Heart left ventricle (tissue), 16 donors: ENCODE results near the gene ACADM. TPM values are rescaled to one million over a fixed set of nuclear protein-coding genes. Genes with fewer than 3 reads are reported as not detected.
A peak's percentile ranks its signal among the peaks of the same experiment; 100 is the strongest.

Experiments used
- ATAC-seq, 4 donors: fragments of 200-7000 bp; cut with Tn5 transposase; one replicate each; pipeline ENCODE4 v1.9.1; 2020 to 2022; ENCODE audit warnings: moderate library complexity in 4 of 4, mild to moderate bottlenecking in 3 of 4, moderate number of reproducible peaks in 1 of 4
- DNase-seq, 5 donors: peaks; one replicate each; pipeline ENCODE4 v3.0.0-alpha.2; 2020
- H3K27ac ChIP-seq, 12 donors: fragments of 200-600 bp; sonication (generic) in 4 of 12; one replicate each; pipeline versions ENCODE4 v1.5.0 to v1.8.0; 2016 to 2022; ENCODE audit warnings: mild to moderate bottlenecking in 2 of 12
- H3K27me3 ChIP-seq, 9 donors: fragments of 200-600 bp; sonication (generic) in 2 of 9; one replicate each; pipeline versions ENCODE4 v1.5.1 to v1.8.0; 2016 to 2022; ENCODE audit warnings: mild to moderate bottlenecking in 3 of 9
- H3K36me3 ChIP-seq, 9 donors: fragments of 200-600 bp; sonication (generic) in 2 of 9; one replicate each; pipeline versions ENCODE4 v1.5.0 to v1.8.0; 2018 to 2022; ENCODE audit warnings: mild to moderate bottlenecking in 2 of 9
- H3K4me1 ChIP-seq, 12 donors: fragments of 200-600 bp; sonication (generic) in 4 of 12; one replicate each; pipeline versions ENCODE4 v1.5.0 to v1.8.0; 2016 to 2022; ENCODE audit warnings: mild to moderate bottlenecking in 3 of 12
- H3K4me3 ChIP-seq, 12 donors: fragments of 200-600 bp; sonication (generic) in 4 of 12; one replicate each; pipeline versions ENCODE4 v1.5.0 to v1.8.0; 2017 to 2022; ENCODE audit warnings: mild to moderate bottlenecking in 9 of 12, moderate library complexity in 4 of 12
- H3K9me3 ChIP-seq, 12 donors: fragments of 200-600 bp; sonication (generic) in 4 of 12; one replicate each; pipeline versions ENCODE4 v1.5.0 to v1.8.0; 2016 to 2022; ENCODE audit warnings: mild to moderate bottlenecking in 1 of 12
- POLR2A ChIP-seq, 2 donors: fragments of 450-650 bp; IDR thresholded peaks; one replicate each; pipeline ENCODE4 v1.6.1; 2017; ENCODE audit warnings: antibody characterized with exemption in 2 of 2, mild to moderate bottlenecking in 2 of 2, moderate library complexity in 2 of 2
- WGBS, 4 donors: extraction: QIAGEN DNeasy Blood & Tissue Kit in 2 of 4; methylation state at CpG; one replicate each; pipeline versions ENCODE4 v1.1.5 to v1.1.7; 2013 to 2018; 5-methylcytosine and 5-hydroxymethylcytosine counted together
- intact Hi-C, 10 donors: fragments of 100-400 bp; cut with DNase I; formaldehyde crosslinking; loops; one replicate each; pipeline versions ENCODE4 v1.11.1 to v1.14.2; 2022
- polyA plus RNA-seq, 2 donors: library from polyadenylated mRNA; stranded (reverse); fragments of 200-250 nt; gene quantifications; one replicate each; pipeline ENCODE4 v1.2.3, GENCODE V29; 2013
- total RNA-seq, 9 donors: library from RNA; depleted of rRNA in 2 of 9; stranded (reverse); fragments of >200 nt in 2 of 9; fragmentation: NEBNext Ultra II Directional in 3 of 9; extraction: Animal tissue kit (Norgen Biotek cat#: 25700) in 3 of 9; gene quantifications; one replicate each; pipeline versions ENCODE4 v1.1.0 to v1.2.4, GENCODE V29; 2016 to 2023
- TF ChIP-seq, protein P1 (sequence below), 12 donors: fragments of 200-600 bp; sonication (generic) in 4 of 12; IDR thresholded peaks; one replicate each; pipeline versions ENCODE4 v1.5.0 to v1.8.0; 2018 to 2022; ENCODE audit warnings: antibody characterized with exemption in 12 of 12, mild to moderate bottlenecking in 5 of 12
- donor health status: ischemic (EF 13 %, LVEDD 7.1; RV severe dilation, severe dysfunction).
- donor health status: healthy with polysubstance abuse.
- donor health status: DM: no; HTN: yes; CAD: no.
- donor health status: DM: no; HTN: no; CAD: no.
- donor health status: ischemic (EF 25% LVEDD 6.9; RV normal size, moderate dysfunction).
- donor health status: ischemic (EF 25% LVEDD 5.7; RV mildly dilated, moderate dysfunction).
- donor health status: healthy.
- donor health status: DM: yes; HTN: yes; CAD: no.
- donor health status: ischemic (EF 35%, LVEDD 5.7; RV mildly dilated, moderate dysfunction).
- donor health status: nonischemic (EF 11% LVEDD 7.7; RV severe dilation, severe dysfunction).
- donor health status: DM: yes; HTN: yes; CAD: no.
- donor health status: PGD.
- donor health status: ischemic (EF 29% LVEDD 5.4; RV normal size, mild dysfunction).
- donor health status: nonischemic (EF 23%, LVEDD 6.1; RV moderate dilation, normal function).

Gene ACADM
- total and polyA plus RNA-seq, 11 donors: 45.4 to 371 (median 212) TPM

DNA sequence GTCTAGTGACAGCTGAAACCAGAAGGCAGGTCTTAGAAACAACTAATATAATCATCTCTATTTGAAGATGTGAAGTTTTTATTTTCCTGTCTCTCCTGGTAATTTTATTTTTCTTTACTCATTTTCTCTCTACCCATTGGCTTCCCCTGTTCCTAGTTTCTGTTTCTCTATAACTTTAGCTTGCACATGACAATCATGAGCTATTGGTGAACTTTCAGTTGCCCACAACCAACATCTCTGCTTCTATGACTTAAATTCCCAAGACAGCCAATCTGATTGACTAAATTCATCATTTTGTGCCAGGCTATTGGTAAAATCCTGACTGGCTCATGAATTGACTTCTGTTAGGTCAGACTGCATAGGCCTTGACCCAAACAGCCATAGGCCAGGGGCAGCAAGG lies 13.7 kb upstream of the ACADM start:
- no peaks in the 10 kb centered on the region for H3K9me3 ChIP-seq
- intact Hi-C loops: no loop called here
- no peaks in the 10 kb centered on the region for H3K36me3 ChIP-seq
- ATAC-seq (no peak), DNase-seq (no peak)
- H3K4me1 ChIP-seq: peaks cover 0 to 14% (median 0%) of the 10 kb centered on the region in 12 donors
- no peak overlapping the region for H3K4me3 ChIP-seq
- H3K27me3 ChIP-seq: no peaks in the 10 kb centered on the region
- TF ChIP-seq, protein P1, sequence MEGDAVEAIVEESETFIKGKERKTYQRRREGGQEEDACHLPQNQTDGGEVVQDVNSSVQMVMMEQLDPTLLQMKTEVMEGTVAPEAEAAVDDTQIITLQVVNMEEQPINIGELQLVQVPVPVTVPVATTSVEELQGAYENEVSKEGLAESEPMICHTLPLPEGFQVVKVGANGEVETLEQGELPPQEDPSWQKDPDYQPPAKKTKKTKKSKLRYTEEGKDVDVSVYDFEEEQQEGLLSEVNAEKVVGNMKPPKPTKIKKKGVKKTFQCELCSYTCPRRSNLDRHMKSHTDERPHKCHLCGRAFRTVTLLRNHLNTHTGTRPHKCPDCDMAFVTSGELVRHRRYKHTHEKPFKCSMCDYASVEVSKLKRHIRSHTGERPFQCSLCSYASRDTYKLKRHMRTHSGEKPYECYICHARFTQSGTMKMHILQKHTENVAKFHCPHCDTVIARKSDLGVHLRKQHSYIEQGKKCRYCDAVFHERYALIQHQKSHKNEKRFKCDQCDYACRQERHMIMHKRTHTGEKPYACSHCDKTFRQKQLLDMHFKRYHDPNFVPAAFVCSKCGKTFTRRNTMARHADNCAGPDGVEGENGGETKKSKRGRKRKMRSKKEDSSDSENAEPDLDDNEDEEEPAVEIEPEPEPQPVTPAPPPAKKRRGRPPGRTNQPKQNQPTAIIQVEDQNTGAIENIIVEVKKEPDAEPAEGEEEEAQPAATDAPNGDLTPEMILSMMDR (IDR thresholded peaks at IDR 0.05): no peak
- TF ChIP-seq POLR2A (IDR thresholded peaks at IDR 0.05): no peak
- peak overlapping the region in 3 of 12 donors; percentile 72 to 76 (median 74) for H3K27ac ChIP-seq

DNA sequence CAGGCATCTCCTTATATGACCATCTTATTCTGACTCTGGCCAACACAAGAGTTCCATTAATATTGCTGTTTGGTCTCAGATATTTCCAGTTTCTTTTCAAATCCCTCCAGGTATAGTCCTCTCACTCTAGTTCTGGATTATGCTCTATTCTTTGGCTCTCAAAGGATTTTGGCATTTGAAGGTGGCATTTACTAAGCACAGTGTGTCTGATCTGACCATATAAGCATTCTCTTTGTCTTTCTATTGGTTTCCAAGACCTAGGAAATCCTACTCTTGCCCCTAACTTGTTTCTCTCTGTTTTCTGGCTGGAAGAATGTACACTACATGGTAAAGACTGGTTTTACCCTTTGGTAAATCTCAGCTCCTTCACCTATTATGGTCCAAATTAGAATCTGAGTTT lies 12.7 kb upstream of the ACADM start:
- no peak for DNase-seq
- Histone ChIP-seq H3K4me1 (peaks cover 0 to 14% (median 0%) of the 10 kb centered on the region in 12 donors), H3K9me3 (no peaks in the 10 kb centered on the region), H3K4me3 (no peak overlapping the region), H3K36me3 (no peaks in the 10 kb centered on the region), H3K27me3 (no peaks in the 10 kb centered on the region), H3K27ac (peak overlapping the region in 10 of 12 donors; percentile 4 to 89 (median 60))
- TF ChIP-seq, protein P1 (IDR thresholded peaks at IDR 0.05): no peak
- TF ChIP-seq POLR2A (IDR thresholded peaks at IDR 0.05): no peak
- intact Hi-C loops: no loop called here
- ATAC-seq: peak; percentile 27 to 66 (median 56)

DNA sequence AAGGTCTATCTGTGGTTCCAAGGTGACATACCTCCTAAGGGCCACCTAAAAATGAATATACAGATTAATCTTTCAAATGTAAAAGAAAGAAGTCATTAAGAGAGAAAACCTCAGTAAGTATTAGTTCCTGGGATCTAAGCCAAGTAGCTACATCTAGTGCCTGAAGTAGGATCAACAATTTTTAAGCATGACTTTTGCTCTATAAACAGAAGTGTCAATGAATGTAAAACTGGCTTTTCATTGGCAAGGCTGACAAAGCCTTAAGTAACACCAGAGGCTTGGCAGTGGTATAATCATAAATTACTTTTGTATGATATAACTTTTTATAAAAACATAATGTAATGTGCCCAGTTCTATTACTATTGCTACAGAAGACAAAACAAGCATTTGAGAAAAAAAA lies 12.2 kb upstream of the ACADM start:
- Histone ChIP-seq H3K27me3 (no peaks in the 10 kb centered on the region), H3K36me3 (no peaks in the 10 kb centered on the region), H3K9me3 (no peaks in the 10 kb centered on the region), H3K27ac (peak overlapping the region in 10 of 12 donors; percentile 4 to 89 (median 60)), H3K4me1 (peaks cover 0 to 14% (median 0%) of the 10 kb centered on the region in 12 donors), H3K4me3 (no peak overlapping the region)
- TF ChIP-seq, protein P1 (IDR thresholded peaks at IDR 0.05): no peak
- TF ChIP-seq POLR2A (IDR thresholded peaks at IDR 0.05): no peak
- peak; percentile 81 to 92 (median 88) for ATAC-seq
- DNase-seq: no peak
- intact Hi-C loops: no loop called here

DNA sequence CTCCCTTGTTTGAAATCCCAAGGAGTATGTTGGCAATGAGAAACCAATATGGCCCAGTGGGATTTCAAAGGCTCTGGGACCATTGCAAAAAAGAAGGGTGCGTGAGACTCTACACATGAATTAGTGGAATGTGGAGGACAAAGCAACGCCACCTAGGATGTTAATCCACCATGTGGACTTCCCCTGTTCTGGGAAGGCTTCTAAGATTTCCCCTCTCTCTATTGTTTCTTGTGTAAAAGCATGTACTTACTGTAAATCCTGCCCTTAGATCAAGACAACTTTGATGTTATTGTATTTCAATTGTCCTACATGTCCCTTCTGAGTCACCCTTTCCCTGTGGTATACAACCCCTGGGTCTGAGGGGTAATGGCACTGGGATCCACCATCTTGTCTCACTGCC lies 4.7 kb upstream of the ACADM start:
- DNase-seq: no peak
- TF ChIP-seq, protein P1 (IDR thresholded peaks at IDR 0.05): no peak
- no peak for TF ChIP-seq POLR2A (IDR thresholded peaks at IDR 0.05)
- H3K36me3 ChIP-seq: no peaks in the 10 kb centered on the region
- H3K27ac ChIP-seq: no peak overlapping the region
- intact Hi-C loops: loop anchor here in 2 of 10 donors (5.0 kb wide), 1 partner anchor 67 kb away; the partner anchor contains the start of gene RABGGTB (in 2 of the 2)
- 83 to 91% (median 86%) methylated on average over 2 of the region's 2 CpGs for WGBS, 4 donors
- no peak for ATAC-seq
- no peak overlapping the region for H3K4me3 ChIP-seq
- H3K27me3 ChIP-seq: no peaks in the 10 kb centered on the region
- peaks cover 0 to 8% (median 4%) of the 10 kb centered on the region in 12 donors for H3K4me1 ChIP-seq
- no peaks in the 10 kb centered on the region for H3K9me3 ChIP-seq
